UCSD-AML1 (cell line): ENCODE data around the gene HECTD2.
"Not testable (repeated sequence)": the region's sequence is repeated elsewhere in the genome, so short reads cannot be mapped to it uniquely, and the experiment has no call there.

Experiments
- DNase-seq: peaks from one replicate; lab custom pipeline; 2025; ENCODE audit not compliant: unreplicated experiment; lab: John Stamatoyannopoulos, UW

Gene HECTD2

GRCh38 chr10:91411621-91412020 is 1.5 kb downstream of the HECTD2 start:
- DNase-seq, result no peak

GRCh38 chr10:91412354-91413087 is 2.4 kb downstream of the HECTD2 start:
- DNase-seq, result no peak

GRCh38 chr10:91415816-91416215 is 5.7 kb downstream of the HECTD2 start:
- DNase-seq, result no peak

GRCh38 chr10:91416339-91416855 is 6.3 kb downstream of the HECTD2 start:
- no peak for DNase-seq

- DNase-seq, result no peak
These were observed 8.3 kb downstream of the HECTD2 start for GRCh38 chr10:91418416-91418815.

GRCh38 chr10:91420868-91421267 is 10.7 kb downstream of the HECTD2 start:
- DNase-seq, result no peak

- no peak for DNase-seq
These were observed 12.8 kb downstream of the HECTD2 start for GRCh38 chr10:91422915-91423314.

GRCh38 chr10:91424016-91424415 is 13.9 kb downstream of the HECTD2 start:
- no peak for DNase-seq

GRCh38 chr10:91432175-91432574 is 22.0 kb downstream of the HECTD2 start:
- no peak for DNase-seq

- no peak for DNase-seq
These were observed 23.5 kb downstream of the HECTD2 start for GRCh38 chr10:91433620-91434019.

- DNase-seq, result no peak
These were observed 23.9 kb downstream of the HECTD2 start for GRCh38 chr10:91434041-91434440.

- no peak for DNase-seq
These were observed 25.1 kb downstream of the HECTD2 start for GRCh38 chr10:91435241-91435640.

GRCh38 chr10:91438228-91438627 is 28.1 kb downstream of the HECTD2 start:
- not testable (repeated sequence) for DNase-seq

- no peak for DNase-seq
These were observed 34.4 kb downstream of the HECTD2 start for GRCh38 chr10:91444211-91445182.

GRCh38 chr10:91452063-91452462 is 41.9 kb downstream of the HECTD2 start:
- DNase-seq, result no peak

GRCh38 chr10:91453535-91453934 is 43.4 kb downstream of the HECTD2 start:
- no peak for DNase-seq

- not testable (repeated sequence) for DNase-seq
These were observed 45.0 kb downstream of the HECTD2 start for GRCh38 chr10:91455135-91455534.

- no peak for DNase-seq
These were observed 50.5 kb downstream of the HECTD2 start for GRCh38 chr10:91460681-91461080.

GRCh38 chr10:91462423-91462822 is 52.3 kb downstream of the HECTD2 start:
- no peak for DNase-seq

GRCh38 chr10:91464500-91464899 is 54.4 kb downstream of the HECTD2 start:
- no peak for DNase-seq

- no peak for DNase-seq
These were observed 55.1 kb downstream of the HECTD2 start for GRCh38 chr10:91465261-91465660.

- no peak for DNase-seq
These were observed 57.0 kb downstream of the HECTD2 start for GRCh38 chr10:91467114-91467513.
